A549 (cell line): ENCODE data around the gene EPB41L4A. TPM values are rescaled to one million over a fixed set of nuclear protein-coding genes. Genes with fewer than 3 reads are reported as not detected.

Source experiments
- ATAC-seq, 2 experiments: fragments of 200-7000 bp in 1 of 2; fragments of >200 bp in 1 of 2; cut with Nextera tagmentation in 1 of 2; cut with Tn5 transposase in 1 of 2; 3 replicates each; pipeline versions ENCODE4 v1.8.0 to v1.9.1; 2018 to 2020; ENCODE audit warnings: mild to moderate bottlenecking in 1 of 2, moderate library complexity in 1 of 2
- CTCF ChIA-PET: fragments of 300-600 bp; sonication (Branson Sonifier 250); formaldehyde crosslinking; extraction: SDS; loops from one replicate; lab custom pipeline; 2021; ENCODE audit warnings: antibody characterized with exemption, inconsistent platforms; lab: Yijun Ruan, JAX
- POLR2A ChIA-PET: fragments of 350-600 bp; formaldehyde crosslinking; extraction: SDS; loops from one replicate; lab custom pipeline; 2021; ENCODE audit warnings: antibody characterized with exemption, inconsistent platforms; lab: Yijun Ruan, JAX
- DNase-seq, 2 experiments: peaks; one replicate each; pipeline versions ENCODE4 v3.0.0 to v3.0.0-alpha.2; 2011 to 2016; ENCODE audit warnings: low read depth in 1 of 2, low spot score in 1 of 2
- FAIRE-seq: peaks from 2 replicates; lab custom pipeline; 2011; peaks lifted over from hg19 to GRCh38; lab: Jason Lieb, UNC
- H3K27ac ChIP-seq, 2 experiments: fragments of >200 bp; sonication (Bioruptor Twin); formaldehyde crosslinking; 3 replicates each; pipeline ENCODE4 v1.5.1; 2016 to 2017
- H3K4me1 ChIP-seq: fragments of >200 bp; sonication (Bioruptor Twin); formaldehyde crosslinking; 3 replicates; pipeline ENCODE4 v1.6.1; 2016
- H3K4me2 ChIP-seq: fragments of >200 bp; sonication (Bioruptor Twin); formaldehyde crosslinking; 3 replicates; pipeline ENCODE4 v1.6.1; 2016
- H3K4me3 ChIP-seq: fragments of >200 bp; sonication (Bioruptor Twin); formaldehyde crosslinking; 3 replicates; pipeline ENCODE4 v1.5.1; 2016
- H3K9me3 ChIP-seq: fragments of >200 bp; sonication (Bioruptor Twin); formaldehyde crosslinking; 3 replicates; pipeline ENCODE4 v1.6.1; 2016
- CHD2 ChIP-seq: fragments of 150-350 bp; IDR thresholded peaks from 2 replicates; pipeline ENCODE4 v1.6.1; 2014; ENCODE audit warnings: low read length; ENCODE audit not compliant: partially characterized antibody
- EHF ChIP-seq: fragments of 250-450 bp; sonication (Bioruptor Pico); IDR thresholded peaks from 2 replicates; pipeline ENCODE4 v1.5.0; 2020; ENCODE audit warnings: mild to moderate bottlenecking
- FOSB ChIP-seq: fragments of 250-450 bp; sonication (Bioruptor Pico); IDR thresholded peaks from 2 replicates; pipeline ENCODE4 v1.5.0; 2020; ENCODE audit warnings: mild to moderate bottlenecking, moderate library complexity
- FOXS1 ChIP-seq: fragments of 250-450 bp; sonication (Bioruptor Pico); IDR thresholded peaks from 2 replicates; pipeline ENCODE4 v1.5.0; 2020; ENCODE audit warnings: mild to moderate bottlenecking, moderate library complexity
- HOXB5 ChIP-seq: fragments of 250-450 bp; sonication (Bioruptor Pico); IDR thresholded peaks from 2 replicates; pipeline ENCODE4 v1.5.0; 2020; ENCODE audit warnings: mild to moderate bottlenecking, moderate library complexity
- JUN ChIP-seq, 2 experiments: fragments of >200 bp; sonication (Bioruptor Twin); formaldehyde crosslinking; IDR thresholded peaks; 2 replicates in 1 of 2; 3 replicates in 1 of 2; pipeline ENCODE4 v1.6.1; 2016 to 2017
- JUNB ChIP-seq: fragments of >200 bp; sonication (Bioruptor Twin); formaldehyde crosslinking; IDR thresholded peaks from 2 replicates; pipeline ENCODE4 v1.6.1; 2016
- KDM5A ChIP-seq: fragments of 200-600 bp; sonication (generic); IDR thresholded peaks from 2 replicates; pipeline ENCODE4 v1.6.1; 2016; ENCODE audit warnings: antibody characterized with exemption, mild to moderate bottlenecking
- MYC ChIP-seq: IDR thresholded peaks from 2 replicates; pipeline ENCODE4 v1.6.1; 2012; ENCODE audit warnings: mild to moderate bottlenecking, inconsistent platforms, low read length, improper control_type of control experiment, borderline replicate concordance
- NFE2L2 ChIP-seq: fragments of 150-350 bp; conservative IDR thresholded peaks from 2 replicates; pipeline ENCODE4 v1.6.1; 2014; ENCODE audit warnings: low read length
- RAD21 ChIP-seq, 2 experiments: fragments of >200 bp in 1 of 2; sonication (Bioruptor Twin) in 1 of 2; formaldehyde crosslinking in 1 of 2; IDR thresholded peaks in 1 of 2; conservative IDR thresholded peaks in 1 of 2; 2 replicates in 1 of 2; 3 replicates in 1 of 2; pipeline ENCODE4 v1.6.1; 2012 to 2018; ENCODE audit warnings: inconsistent platforms in 1 of 2
- RCOR1 ChIP-seq: fragments of 150-350 bp; IDR thresholded peaks from 2 replicates; pipeline ENCODE4 v1.6.1; 2014; ENCODE audit warnings: antibody characterized with exemption, low read length, low read depth
- RNF2 ChIP-seq: fragments of 200-600 bp; sonication (generic); IDR thresholded peaks from 2 replicates; pipeline ENCODE4 v1.6.1; 2016; ENCODE audit warnings: low read depth, mild to moderate bottlenecking, antibody characterized with exemption, moderate library complexity, borderline replicate concordance
- TP53 ChIP-seq: fragments of 250-450 bp; sonication (Bioruptor Pico); IDR thresholded peaks from 2 replicates; pipeline ENCODE4 v1.5.0; 2021; ENCODE audit warnings: mild to moderate bottlenecking, moderate library complexity
- ZC3H11A ChIP-seq: fragments of 450-650 bp; IDR thresholded peaks from 2 replicates; pipeline ENCODE4 v1.6.1; 2014; ENCODE audit warnings: antibody characterized with exemption, mild to moderate bottlenecking
- ZSCAN20 ChIP-seq: fragments of 250-450 bp; sonication (Bioruptor Pico); IDR thresholded peaks from 2 replicates; pipeline ENCODE4 v1.8.0; 2022; ENCODE audit warnings: mild to moderate bottlenecking, moderate library complexity
- WGBS: methylation state at CpG from one replicate; pipeline ENCODE4 v1.1.6; 2017; ENCODE audit errors: missing lambda C conversion rate; 5-methylcytosine and 5-hydroxymethylcytosine counted together
- polyA plus RNA-seq, 4 experiments: library from polyadenylated mRNA; depleted of rRNA in 3 of 4; stranded (reverse); fragments of >200 nt; fragmentation: RNase III in 1 of 4; extraction: RNeasy Plus Mini Kit Qiagen cat#74134 plus additional on column Dnase treatment in 1 of 4; gene quantifications; 2 replicates in 3 of 4; 3 replicates in 1 of 4; pipeline ENCODE4 v1.2.3, GENCODE V29; 2011 to 2017
- TF ChIP-seq, protein P1 (sequence below): IDR thresholded peaks from 2 replicates; pipeline ENCODE4 v1.6.1; 2012
- TF ChIP-seq, protein P2 (sequence below): fragments of 250-450 bp; sonication (Bioruptor Pico); IDR thresholded peaks from 2 replicates; pipeline ENCODE4 v1.5.0; 2021; ENCODE audit warnings: mild to moderate bottlenecking, moderate library complexity, borderline replicate concordance
- TF ChIP-seq, protein P3 (sequence below): fragments of >200 bp; sonication (Bioruptor Twin); formaldehyde crosslinking; IDR thresholded peaks from 3 replicates; pipeline ENCODE4 v1.6.1; 2016
- TF ChIP-seq, protein P4 (sequence below): fragments of 450-650 bp; IDR thresholded peaks from 2 replicates; pipeline ENCODE4 v1.6.1; 2014; ENCODE audit warnings: antibody characterized with exemption
- TF ChIP-seq, protein P5 (sequence below): IDR thresholded peaks from 2 replicates; pipeline ENCODE4 v1.6.1; 2012
- TF ChIP-seq, protein P6 (sequence below): fragments of >200 bp; sonication (Bioruptor Twin); formaldehyde crosslinking; IDR thresholded peaks from 2 replicates; pipeline ENCODE4 v1.6.1; 2016

Gene EPB41L4A
- polyA plus RNA-seq, 2 of the 4 experiments (the other 2 are of a cell fraction) = 1.3 to 4.4 TPM

DNA sequence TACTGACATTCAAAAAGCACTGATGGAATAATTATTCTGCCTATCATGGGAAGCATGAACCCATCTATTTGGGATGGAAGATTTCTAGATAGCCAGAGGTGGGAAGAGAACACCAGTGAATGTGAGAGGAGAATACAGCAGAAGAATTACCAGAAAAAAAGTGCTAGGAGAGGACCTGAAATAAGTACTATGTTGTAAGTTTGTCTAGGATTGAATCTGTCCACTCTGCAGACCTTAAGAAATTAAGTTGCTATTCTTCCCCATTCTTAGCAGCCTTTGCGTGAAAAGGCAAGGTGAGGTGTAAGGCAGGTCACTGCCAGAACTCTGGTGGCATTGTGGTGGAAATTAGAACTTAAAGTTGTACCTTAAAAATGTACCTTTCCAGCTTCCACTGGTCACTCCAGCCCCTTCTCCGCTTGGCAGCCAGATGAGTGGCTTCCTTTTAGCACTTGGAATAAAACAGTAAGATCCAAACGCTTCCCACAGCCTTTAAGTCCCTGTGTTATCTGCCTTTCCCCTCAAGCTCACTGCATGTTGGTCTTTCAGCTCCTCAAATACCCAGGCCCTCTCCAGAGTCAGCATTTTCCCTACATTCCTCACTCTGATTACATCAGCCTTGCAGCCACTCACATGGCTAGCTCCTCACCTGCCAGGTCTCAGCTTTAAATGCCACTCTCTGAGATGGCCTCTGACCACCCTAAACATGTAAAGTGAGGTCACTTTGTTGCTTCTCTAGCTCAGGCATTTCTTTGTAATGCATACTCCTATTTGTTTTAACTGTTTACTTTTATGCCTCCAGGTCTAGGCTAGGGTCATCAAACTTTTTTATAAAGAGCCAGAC, 253.0 kb downstream of the EPB41L4A start:
- FAIRE-seq (no peak), DNase-seq (no peak), ATAC-seq (peak; percentile 33 to 55; a peak in 4 of 6 replicates)
- POLR2A ChIA-PET = no interaction called here
- peaks cover 26% of the 10 kb centered on the region for H3K4me1 ChIP-seq
- CTCF ChIA-PET = interaction anchor here (3.7 kb wide), 1 partner anchor 10 kb away, joined by 21 read pairs; no protein-coding TSS in a partner anchor
- TF ChIP-seq JUN (IDR thresholded peaks at IDR 0.05) (0 out of 5 replicates have a peak, but pooled peaks of 1 of the 2 experiments have one; percentile 18), HOXB5 (CRISPR knock-in tag) (no peak)
- no peak overlapping the region for H3K4me3 ChIP-seq
- no peaks in the 10 kb centered on the region for H3K9me3 ChIP-seq
- no peak overlapping the region for H3K4me2 ChIP-seq
- WGBS = 90% methylated on average over 3 of the region's 3 CpGs
- H3K27ac ChIP-seq = peak overlapping the region in 1 of 2 experiments; percentile 65; a peak in 3 of 6 replicates

DNA sequence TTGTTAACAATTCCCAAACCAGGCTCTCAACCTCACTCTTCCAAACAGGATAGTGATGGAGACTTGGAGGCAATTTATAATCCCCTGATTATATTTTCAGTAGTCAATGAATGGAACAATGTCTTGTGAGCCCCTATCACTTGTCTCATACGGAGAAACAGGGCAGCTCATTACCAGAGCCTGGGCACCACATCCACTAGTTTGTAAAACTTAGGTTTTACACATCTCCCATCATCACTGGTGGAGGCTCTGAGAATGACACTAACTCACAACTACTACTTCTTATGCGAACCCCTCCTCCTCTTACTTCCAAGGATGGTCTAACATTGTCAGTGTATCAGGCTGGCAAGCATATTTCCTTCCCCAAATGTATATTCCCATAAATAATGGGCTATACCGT, 253.7 kb downstream of the EPB41L4A start:
- TF ChIP-seq, protein P1, sequence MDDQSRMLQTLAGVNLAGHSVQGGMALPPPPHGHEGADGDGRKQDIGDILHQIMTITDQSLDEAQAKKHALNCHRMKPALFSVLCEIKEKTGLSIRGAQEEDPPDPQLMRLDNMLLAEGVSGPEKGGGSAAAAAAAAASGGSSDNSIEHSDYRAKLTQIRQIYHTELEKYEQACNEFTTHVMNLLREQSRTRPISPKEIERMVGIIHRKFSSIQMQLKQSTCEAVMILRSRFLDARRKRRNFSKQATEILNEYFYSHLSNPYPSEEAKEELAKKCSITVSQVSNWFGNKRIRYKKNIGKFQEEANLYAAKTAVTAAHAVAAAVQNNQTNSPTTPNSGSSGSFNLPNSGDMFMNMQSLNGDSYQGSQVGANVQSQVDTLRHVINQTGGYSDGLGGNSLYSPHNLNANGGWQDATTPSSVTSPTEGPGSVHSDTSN = no peak
- TF ChIP-seq FOSB (CRISPR knock-in tag) (0 out of 2 replicates have a peak, but pooled peaks have one; percentile 32), JUN (IDR thresholded peaks at IDR 0.05) (0 out of 5 replicates have a peak, but pooled peaks of 1 of the 2 experiments have one; percentile 1), EHF (CRISPR knock-in tag) (no peak)
- TF ChIP-seq, all 56 proteins: peak for 2
- CTCF ChIA-PET = interaction anchor here (3.7 kb wide), 1 partner anchor 10 kb away, joined by 21 read pairs; no protein-coding TSS in a partner anchor
- FAIRE-seq (no peak), DNase-seq (no peak), ATAC-seq (no peak)
- no peak overlapping the region for H3K27ac ChIP-seq
- peaks cover 26% of the 10 kb centered on the region for H3K4me1 ChIP-seq
- POLR2A ChIA-PET = interaction anchor here (0.5 kb wide), 1 partner anchor 11 kb away, joined by 4 read pairs; no protein-coding TSS in a partner anchor
- WGBS = 76% methylated on average over 3 of the region's 3 CpGs
- no peak overlapping the region for H3K4me2 ChIP-seq
- H3K4me3 ChIP-seq = no peak overlapping the region
- H3K9me3 ChIP-seq = no peaks in the 10 kb centered on the region

DNA sequence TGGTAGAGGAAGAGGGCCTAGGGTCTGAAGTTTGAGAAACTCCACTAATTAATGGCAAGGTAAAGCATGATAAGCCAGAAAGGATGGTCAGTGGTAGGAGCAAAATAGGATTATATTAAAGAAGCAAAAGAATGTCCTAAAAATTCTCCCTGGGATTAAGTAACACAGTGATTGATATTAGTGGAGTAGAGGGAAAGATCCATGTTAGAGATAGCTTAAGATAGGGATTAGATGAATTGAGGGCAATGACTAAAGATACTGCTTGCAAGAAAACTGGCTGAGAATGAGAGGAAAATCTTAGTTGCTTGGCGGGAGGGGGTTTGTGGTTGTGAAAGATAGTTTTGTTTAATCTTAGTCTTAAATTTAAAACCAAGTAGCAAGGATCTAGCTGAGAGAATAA, 255.6 kb downstream of the EPB41L4A start:
- CTCF ChIA-PET = interaction anchor here (0.6 to 1.6 kb wide), 2 partner anchors 12 to 24 kb away, joined by 4 read pairs; no protein-coding TSS in a partner anchor
- POLR2A ChIA-PET = no interaction called here
- no peak for ATAC-seq
- Histone ChIP-seq H3K4me2 (0 out of 3 replicates have a peak overlapping the region, but pooled peaks have one; percentile 88), H3K4me1 (peaks cover 30% of the 10 kb centered on the region), H3K4me3 (no peak overlapping the region)
- TF ChIP-seq, protein P2, sequence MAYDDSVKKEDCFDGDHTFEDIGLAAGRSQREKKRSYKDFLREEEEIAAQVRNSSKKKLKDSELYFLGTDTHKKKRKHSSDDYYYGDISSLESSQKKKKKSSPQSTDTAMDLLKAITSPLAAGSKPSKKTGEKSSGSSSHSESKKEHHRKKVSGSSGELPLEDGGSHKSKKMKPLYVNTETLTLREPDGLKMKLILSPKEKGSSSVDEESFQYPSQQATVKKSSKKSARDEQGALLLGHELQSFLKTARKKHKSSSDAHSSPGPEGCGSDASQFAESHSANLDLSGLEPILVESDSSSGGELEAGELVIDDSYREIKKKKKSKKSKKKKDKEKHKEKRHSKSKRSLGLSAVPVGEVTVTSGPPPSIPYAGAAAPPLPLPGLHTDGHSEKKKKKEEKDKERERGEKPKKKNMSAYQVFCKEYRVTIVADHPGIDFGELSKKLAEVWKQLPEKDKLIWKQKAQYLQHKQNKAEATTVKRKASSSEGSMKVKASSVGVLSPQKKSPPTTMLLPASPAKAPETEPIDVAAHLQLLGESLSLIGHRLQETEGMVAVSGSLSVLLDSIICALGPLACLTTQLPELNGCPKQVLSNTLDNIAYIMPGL = no peak
- TF ChIP-seq, protein P3, sequence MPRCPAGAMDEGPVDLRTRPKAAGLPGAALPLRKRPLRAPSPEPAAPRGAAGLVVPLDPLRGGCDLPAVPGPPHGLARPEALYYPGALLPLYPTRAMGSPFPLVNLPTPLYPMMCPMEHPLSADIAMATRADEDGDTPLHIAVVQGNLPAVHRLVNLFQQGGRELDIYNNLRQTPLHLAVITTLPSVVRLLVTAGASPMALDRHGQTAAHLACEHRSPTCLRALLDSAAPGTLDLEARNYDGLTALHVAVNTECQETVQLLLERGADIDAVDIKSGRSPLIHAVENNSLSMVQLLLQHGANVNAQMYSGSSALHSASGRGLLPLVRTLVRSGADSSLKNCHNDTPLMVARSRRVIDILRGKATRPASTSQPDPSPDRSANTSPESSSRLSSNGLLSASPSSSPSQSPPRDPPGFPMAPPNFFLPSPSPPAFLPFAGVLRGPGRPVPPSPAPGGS = 0 out of 3 replicates have a peak, but pooled peaks have one; percentile 33
- TF ChIP-seq FOXS1 = no peak
- TF ChIP-seq, all 56 proteins: peak for 1
- no peaks in the 10 kb centered on the region for H3K9me3 ChIP-seq
- FAIRE-seq (no peak), DNase-seq (no peak)
- 96% methylated on average over 1 of the region's 1 CpG for WGBS
- no peak overlapping the region for H3K27ac ChIP-seq

DNA sequence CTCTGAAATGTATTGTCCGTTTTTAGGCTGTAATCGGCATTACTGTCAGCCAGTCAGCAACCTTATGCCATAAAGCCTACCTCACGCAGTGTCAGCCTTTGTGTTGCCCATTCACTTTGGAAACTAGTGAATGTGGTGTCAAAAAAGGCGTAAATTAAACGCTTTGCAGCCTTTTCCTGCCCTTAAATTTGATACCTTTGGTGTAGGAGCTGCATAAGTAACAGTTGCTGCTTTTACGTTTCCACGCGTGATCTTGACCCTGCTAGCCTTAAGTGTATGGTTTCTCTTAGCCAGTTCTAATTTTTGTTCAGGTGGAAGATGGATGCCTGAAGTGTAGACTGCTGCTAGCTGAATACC, 257.7 kb downstream of the EPB41L4A start:
- Histone ChIP-seq H3K27ac (peak overlapping the region; percentile 82 to 98), H3K9me3 (no peaks in the 10 kb centered on the region), H3K4me3 (peak overlapping the region; percentile 95), H3K4me1 (peaks cover 28% of the 10 kb centered on the region), H3K4me2 (peak overlapping the region; percentile 88)
- FAIRE-seq = no peak
- ATAC-seq = no peak
- DNase-seq = no peak
- ChIA-PET POLR2A (interaction anchor here (1.2 to 2.4 kb wide), 4 partner anchors 258 to 1069 kb away, joined by 5 to 11 read pairs (median 8); partner anchors contain the start of genes EPB41L4A, NREP and WDR36), CTCF (interaction anchor here (0.8 to 3.3 kb wide), 12 partner anchors 8 to 1447 kb away, joined by 3 to 30 read pairs (median 4); no protein-coding TSS in a partner anchor)
- TF ChIP-seq MYC (no peak), JUNB (no peak), ZC3H11A (no peak), ZSCAN20 (no peak), TP53 (CRISPR knock-in tag) (no peak), RAD21 (conservative IDR thresholded peaks at IDR 0.05 in 1 of 2, IDR thresholded peaks at IDR 0.05 in 1 of 2) (no peak), RNF2 (no peak), EHF (CRISPR knock-in tag) (no peak), CHD2 (no peak), KDM5A (no peak), NFE2L2 (no peak), RCOR1 (no peak)
- TF ChIP-seq, protein P4, sequence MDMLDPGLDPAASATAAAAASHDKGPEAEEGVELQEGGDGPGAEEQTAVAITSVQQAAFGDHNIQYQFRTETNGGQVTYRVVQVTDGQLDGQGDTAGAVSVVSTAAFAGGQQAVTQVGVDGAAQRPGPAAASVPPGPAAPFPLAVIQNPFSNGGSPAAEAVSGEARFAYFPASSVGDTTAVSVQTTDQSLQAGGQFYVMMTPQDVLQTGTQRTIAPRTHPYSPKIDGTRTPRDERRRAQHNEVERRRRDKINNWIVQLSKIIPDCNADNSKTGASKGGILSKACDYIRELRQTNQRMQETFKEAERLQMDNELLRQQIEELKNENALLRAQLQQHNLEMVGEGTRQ = no peak
- TF ChIP-seq, protein P5, sequence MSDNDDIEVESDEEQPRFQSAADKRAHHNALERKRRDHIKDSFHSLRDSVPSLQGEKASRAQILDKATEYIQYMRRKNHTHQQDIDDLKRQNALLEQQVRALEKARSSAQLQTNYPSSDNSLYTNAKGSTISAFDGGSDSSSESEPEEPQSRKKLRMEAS = no peak
- TF ChIP-seq, protein P6, sequence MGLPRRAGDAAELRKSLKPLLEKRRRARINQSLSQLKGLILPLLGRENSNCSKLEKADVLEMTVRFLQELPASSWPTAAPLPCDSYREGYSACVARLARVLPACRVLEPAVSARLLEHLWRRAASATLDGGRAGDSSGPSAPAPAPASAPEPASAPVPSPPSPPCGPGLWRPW = no peak
- 0% methylated on average over 8 of the region's 8 CpGs for WGBS
